ENCODE measurements around the gene NOX3.
A peak's percentile ranks its signal among the peaks of the same experiment; 100 is the strongest.

The NOX3 gene

GRCh38 chr6:155429321-155429893, 26.2 kb downstream of the NOX3 start:
- no peak for DNase-seq

GRCh38 chr6:155426408-155426945, 29.2 kb downstream of the NOX3 start:
- DNase-seq: no peak

GRCh38 chr6:155424181-155424580, 31.5 kb downstream of the NOX3 start:
- DNase-seq: no peak

DNA sequence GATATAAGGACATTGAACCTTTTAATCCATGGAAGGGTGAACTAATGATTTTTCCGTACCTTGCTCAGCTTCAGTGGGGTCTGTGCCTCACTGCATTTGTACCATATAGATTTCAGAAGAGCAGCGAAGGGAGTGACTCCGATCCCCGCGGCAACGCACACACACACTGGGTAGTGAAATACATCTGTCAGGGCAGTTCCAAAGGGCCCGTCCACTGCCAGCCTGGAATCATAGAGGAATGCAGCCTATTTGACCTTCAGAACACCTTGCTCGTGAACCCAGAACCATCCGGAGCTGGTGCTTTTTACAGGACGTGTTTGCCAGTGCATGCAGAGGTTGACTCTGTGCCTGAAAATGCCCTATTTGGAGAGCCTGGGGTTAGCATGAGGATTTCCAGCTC, 33.0 kb downstream of the NOX3 start:
- DNase-seq: no peak

DNA sequence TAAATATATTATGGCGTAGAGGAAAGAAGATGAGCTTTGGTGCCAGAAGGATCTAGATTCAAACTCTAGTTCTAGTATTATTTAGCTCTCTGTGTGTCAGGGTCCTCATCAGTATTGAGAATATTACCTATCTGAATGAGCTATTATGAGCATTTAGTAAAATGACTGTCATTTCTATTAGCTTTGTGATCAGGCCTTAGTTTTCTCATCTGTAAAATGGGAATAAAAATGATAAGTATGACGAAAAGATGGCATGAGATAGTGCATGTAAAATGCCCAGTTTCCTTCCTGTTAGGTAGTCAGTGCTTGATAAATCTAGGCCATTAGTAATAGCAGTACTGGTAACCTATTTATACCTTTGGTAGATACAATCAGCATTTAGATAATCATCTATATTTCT, 35.1 kb downstream of the NOX3 start:
- DNase-seq: no peak

GRCh38 chr6:155419161-155419560, 36.5 kb downstream of the NOX3 start:
- DNase-seq: no peak

DNA sequence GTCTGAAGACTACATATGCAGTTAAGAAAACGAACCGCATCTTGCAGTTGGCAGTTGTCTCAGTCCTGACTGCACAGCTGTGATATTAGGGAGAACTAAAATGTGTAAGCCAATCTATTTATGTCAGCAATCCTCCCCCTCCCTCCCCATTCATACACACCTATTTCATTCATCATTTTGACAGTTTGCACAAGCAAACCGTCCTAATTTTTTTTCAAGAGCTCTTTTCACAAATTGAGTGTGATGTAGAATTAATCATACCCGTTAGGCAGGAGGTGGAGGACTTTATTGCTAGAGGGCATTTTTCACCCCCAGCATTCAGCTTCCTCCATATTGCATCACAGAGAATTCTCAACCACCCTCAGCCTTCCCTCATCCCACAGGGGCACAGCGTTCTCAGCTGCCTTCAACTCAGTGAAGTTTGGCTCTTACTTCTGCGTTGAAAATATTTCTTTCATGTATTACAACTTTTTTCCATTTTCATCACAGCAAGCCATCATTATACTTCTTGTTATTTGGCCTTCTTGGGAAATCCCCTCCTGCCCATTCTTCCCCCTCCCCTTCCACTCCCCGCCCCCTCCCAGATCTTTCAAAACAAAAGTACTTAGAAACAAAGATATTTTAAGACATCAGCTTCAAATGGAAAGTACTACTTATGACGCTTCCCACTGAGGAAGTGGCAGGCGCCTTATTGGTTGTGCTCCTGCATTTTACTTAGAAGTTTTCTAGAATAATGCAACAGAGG, 37.5 kb downstream of the NOX3 start:
- no peak for DNase-seq

- DNase-seq: no peak
Measured at GRCh38 chr6:155417454-155417853, 38.2 kb downstream of the NOX3 start.

- no peak for DNase-seq
Measured at GRCh38 chr6:155415953-155416352, 39.7 kb downstream of the NOX3 start.

DNA sequence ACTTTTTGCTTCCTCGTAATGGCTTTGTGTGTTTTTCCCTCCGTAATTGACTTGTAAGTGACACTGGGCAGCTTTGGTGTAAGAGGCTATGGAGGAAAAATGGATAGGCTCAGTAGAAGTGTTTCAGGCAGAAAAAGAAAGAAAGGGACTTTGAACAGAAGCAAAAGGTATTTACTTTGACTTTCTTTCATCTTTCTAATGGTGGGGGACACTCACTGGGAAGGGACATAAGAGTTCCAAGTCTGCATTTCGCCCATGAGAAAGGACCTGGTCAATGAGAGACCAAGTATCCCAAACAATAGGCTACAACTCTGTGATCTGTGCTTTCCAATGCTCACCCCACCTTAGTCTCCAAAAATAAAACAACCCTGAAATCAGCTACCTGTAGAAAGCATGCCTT, 41.6 kb downstream of the NOX3 start:
- DNase-seq: no peak

DNA sequence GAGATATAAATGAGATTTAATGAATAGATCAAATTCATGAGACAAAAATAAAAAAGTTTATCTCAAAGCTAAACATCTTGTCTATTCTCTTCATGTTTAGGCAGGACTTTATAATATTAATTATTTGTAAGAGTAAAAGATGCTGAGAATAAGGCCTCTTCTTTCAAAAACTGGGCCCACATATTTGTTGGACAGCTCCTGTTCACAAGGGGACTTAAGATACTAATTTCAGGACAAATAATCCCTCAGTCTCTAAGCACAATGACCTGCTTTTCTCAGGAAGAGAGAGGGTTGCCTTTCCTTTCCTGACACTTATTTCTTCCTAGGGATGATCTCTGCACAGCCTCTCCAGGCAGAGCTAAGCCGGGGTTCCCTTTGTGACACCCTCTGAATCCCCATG, 43.3 kb downstream of the NOX3 start:
- DNase-seq: no peak

- no peak for DNase-seq
Measured at GRCh38 chr6:155411154-155412052, 44.2 kb downstream of the NOX3 start.

- DNase-seq: no peak
Measured at GRCh38 chr6:155409391-155409790, 46.2 kb downstream of the NOX3 start.

GRCh38 chr6:155408981-155409380, 46.7 kb downstream of the NOX3 start:
- DNase-seq: no peak

GRCh38 chr6:155408231-155408630, 47.4 kb downstream of the NOX3 start:
- DNase-seq: no peak

GRCh38 chr6:155406801-155407200, 48.8 kb downstream of the NOX3 start:
- no peak for DNase-seq

- peak; percentile 37 for DNase-seq
Measured at GRCh38 chr6:155404937-155405336, 50.7 kb downstream of the NOX3 start.

DNA sequence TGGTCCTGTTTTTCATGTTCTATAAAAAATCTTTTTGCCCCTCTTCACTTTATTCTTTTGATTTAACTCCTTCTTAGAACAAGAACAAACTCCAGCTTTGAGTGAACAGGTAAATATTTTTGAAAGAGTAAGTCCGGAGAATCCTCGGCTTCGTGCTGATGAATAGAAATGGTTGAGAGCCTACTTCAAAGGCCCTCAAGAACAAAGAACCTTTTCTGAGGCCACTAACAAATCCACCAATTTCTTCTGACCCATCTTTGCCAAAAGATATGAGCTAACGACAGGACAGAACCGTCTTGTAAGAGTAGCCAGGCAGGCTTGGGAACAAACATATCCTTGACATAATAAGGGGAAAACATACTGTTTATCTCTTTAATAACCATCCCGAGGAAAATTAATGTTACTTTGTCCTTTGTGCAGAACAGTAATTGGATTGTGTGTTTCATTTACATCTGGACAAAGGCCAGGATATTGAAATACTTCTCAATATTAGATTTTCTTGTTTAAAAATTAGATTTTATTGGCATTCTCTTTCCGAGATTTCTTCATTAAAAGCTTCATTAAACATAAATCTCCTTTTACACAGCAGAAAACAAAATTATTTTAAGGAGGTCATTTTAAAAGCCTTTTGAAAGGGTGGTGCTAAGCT, 52.9 kb downstream of the NOX3 start:
- no peak for DNase-seq

DNA sequence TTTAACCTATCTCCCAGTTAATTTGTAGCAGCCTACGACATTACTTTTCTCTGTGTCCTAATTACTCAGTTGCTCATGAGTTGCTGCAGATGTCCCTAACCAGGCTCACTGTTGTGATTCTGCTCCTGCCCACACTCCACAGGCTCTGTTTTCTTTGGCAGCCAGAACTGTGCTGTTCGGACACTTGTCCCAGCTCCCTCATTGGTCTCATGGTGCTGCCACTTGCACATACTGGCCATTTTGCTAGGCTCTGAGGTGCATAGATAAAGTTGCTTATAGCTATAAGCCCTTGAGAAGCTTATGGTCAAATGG, 55.0 kb downstream of the NOX3 start:
- DNase-seq: no peak

GRCh38 chr6:155399745-155400653, 55.6 kb downstream of the NOX3 start:
- no peak for DNase-seq

GRCh38 chr6:155399062-155399744, 56.4 kb downstream of the NOX3 start:
- DNase-seq: no peak

DNA sequence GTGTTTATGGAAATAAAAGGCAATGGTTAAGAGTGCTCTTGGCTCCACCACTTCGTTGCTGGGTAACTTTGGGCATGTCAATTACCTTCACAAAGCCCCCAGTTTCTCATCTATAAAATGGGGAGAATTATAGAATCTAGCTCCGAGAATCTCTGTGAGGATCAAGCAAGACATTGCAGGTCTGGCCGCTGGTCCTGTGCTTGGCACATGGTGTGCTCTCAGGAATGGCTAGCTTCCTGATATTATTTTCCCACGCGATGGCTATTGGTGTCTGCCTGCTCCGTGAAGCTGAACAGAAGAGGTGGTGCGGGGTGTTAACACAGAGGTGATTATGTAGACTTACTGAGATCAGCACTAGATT, 57.0 kb downstream of the NOX3 start:
- DNase-seq: no peak
